ENCODE data around the gene PCNT.

PCNT gene

DNA sequence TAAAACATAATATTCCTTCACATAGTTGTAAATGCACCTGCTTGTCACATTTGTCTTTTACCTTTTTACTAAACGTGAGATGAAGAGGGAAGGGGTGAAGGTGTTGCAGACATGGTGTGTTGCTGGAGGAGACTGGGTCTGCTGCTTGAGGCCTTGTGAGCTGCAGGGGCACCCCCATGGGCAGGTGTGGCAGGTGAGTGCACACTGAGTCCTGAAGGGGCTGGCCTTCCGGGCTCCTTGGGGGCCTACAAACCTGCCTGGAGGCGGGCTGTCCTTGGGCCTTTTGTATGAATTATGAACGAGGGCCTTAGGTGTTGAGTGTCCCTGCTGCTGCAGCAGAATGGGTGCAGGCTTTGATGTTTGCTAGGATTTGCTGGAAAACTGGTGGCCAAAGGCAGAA, 3.8 kb downstream of the PCNT start:
- H3K27ac ChIP-seq (ENCODE audit: low read depth, low read length), result no peak overlapping the region
- peaks cover 5% of the 10 kb centered on the region; the same call in 1 of the 2 replicates for H3F3A ChIP-seq (ENCODE audit: insufficient read depth)
- H3K27me3 ChIP-seq (ENCODE audit: low read length), result no peaks in the 10 kb centered on the region
- H4K20me1 ChIP-seq (ENCODE audit: low read depth, low read length), result peaks cover 4% of the 10 kb centered on the region; the same call in 1 of the 2 replicates
- H3K4me2 ChIP-seq (ENCODE audit: low read depth, low read length, poor library complexity, severe bottlenecking), result no peak overlapping the region
- H3K9me3 ChIP-seq (ENCODE audit: insufficient read depth, low read length), result no peaks in the 10 kb centered on the region
- H2AFZ ChIP-seq (ENCODE audit: low read depth, low read length, severe bottlenecking), result no peak overlapping the region
- TF ChIP-seq, protein P1, sequence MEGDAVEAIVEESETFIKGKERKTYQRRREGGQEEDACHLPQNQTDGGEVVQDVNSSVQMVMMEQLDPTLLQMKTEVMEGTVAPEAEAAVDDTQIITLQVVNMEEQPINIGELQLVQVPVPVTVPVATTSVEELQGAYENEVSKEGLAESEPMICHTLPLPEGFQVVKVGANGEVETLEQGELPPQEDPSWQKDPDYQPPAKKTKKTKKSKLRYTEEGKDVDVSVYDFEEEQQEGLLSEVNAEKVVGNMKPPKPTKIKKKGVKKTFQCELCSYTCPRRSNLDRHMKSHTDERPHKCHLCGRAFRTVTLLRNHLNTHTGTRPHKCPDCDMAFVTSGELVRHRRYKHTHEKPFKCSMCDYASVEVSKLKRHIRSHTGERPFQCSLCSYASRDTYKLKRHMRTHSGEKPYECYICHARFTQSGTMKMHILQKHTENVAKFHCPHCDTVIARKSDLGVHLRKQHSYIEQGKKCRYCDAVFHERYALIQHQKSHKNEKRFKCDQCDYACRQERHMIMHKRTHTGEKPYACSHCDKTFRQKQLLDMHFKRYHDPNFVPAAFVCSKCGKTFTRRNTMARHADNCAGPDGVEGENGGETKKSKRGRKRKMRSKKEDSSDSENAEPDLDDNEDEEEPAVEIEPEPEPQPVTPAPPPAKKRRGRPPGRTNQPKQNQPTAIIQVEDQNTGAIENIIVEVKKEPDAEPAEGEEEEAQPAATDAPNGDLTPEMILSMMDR (IDR thresholded peaks at IDR 0.05; ENCODE audit: insufficient read depth, low read length, poor library complexity, severe bottlenecking), result no peak
- no peak for TF ChIP-seq EZH2phosphoT487 (conservative IDR thresholded peaks at IDR 0.05; ENCODE audit: low read length)
- H3K9ac ChIP-seq (ENCODE audit: low read length), result no peak overlapping the region
- H3K79me2 ChIP-seq (ENCODE audit: insufficient read depth, low read length), result peaks cover 87% of the 10 kb centered on the region
- H3K4me3 ChIP-seq (ENCODE audit: insufficient read depth, low read length, poor library complexity, severe bottlenecking), result no peak overlapping the region
- H3K36me3 ChIP-seq (ENCODE audit: low read length), result peaks cover 14% of the 10 kb centered on the region; the same call in 1 of the 2 replicates
- H3K9me2 ChIP-seq (replicated peaks; ENCODE audit: insufficient read depth, low read length), result no peaks in the 10 kb centered on the region

DNA sequence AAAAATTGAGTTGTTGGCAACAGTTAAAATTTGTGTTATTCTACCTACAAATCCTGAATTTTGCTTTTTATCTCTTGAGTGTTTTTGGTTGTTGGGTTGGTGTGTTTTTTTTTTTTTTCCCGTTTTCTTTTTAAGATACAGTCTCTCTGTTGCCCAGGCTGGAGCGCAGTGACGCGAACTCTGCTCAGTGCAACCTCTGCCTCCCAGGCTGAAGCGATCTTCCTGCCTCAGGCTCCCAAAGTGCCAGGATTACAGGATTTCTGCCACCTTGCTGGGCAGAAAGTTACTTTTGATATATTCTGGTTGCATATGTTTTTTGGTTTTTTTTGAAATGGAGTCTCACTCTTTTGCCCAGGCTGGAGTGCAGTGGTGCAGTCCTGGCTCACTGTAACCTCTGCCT, 4.2 kb downstream of the PCNT start:
- peaks cover 4% of the 10 kb centered on the region; the same call in 1 of the 2 replicates for H4K20me1 ChIP-seq (ENCODE audit: low read depth, low read length)
- H3K79me2 ChIP-seq (ENCODE audit: insufficient read depth, low read length), result peaks cover 84% of the 10 kb centered on the region
- H3K36me3 ChIP-seq (ENCODE audit: low read length), result peaks cover 14% of the 10 kb centered on the region; the same call in 1 of the 2 replicates

DNA sequence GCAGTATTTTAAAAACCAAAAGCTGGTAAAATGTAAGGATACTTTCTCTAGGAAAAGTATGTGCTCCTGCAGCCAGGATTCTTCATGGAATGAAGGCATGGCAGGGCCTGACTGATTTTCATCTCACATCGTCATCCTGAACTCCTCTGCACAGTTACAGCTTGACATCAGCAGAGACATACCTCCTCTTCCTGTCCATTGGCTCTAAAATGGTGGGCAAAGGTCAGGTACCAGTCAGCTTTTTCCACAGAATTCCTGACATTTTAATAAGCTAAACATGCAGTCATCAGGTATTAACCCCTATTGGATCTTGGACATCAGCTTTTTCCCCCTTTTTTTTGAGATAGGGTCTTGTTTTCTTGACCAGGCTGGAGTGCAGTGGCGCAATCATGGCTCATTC, 5.8 kb downstream of the PCNT start:
- H3F3A ChIP-seq (ENCODE audit: insufficient read depth), result 0 out of 2 replicates have a peak, but pooled peaks cover 4% of the 10 kb centered on the region
- H3K9ac ChIP-seq (ENCODE audit: low read length), result no peak overlapping the region
- H3K9me2 ChIP-seq (replicated peaks; ENCODE audit: insufficient read depth, low read length), result no peaks in the 10 kb centered on the region
- H3K27me3 ChIP-seq (ENCODE audit: low read length), result no peaks in the 10 kb centered on the region
- TF ChIP-seq, protein P1 (IDR thresholded peaks at IDR 0.05; ENCODE audit: insufficient read depth, low read length, poor library complexity, severe bottlenecking), result no peak
- TF ChIP-seq EZH2phosphoT487 (conservative IDR thresholded peaks at IDR 0.05; ENCODE audit: low read length), result no peak
- H4K20me1 ChIP-seq (ENCODE audit: low read depth, low read length), result peaks cover 4% of the 10 kb centered on the region; the same call in 1 of the 2 replicates
- H2AFZ ChIP-seq (ENCODE audit: low read depth, low read length, severe bottlenecking), result no peak overlapping the region
- H3K27ac ChIP-seq (ENCODE audit: low read depth, low read length), result no peak overlapping the region
- H3K9me3 ChIP-seq (ENCODE audit: insufficient read depth, low read length), result no peaks in the 10 kb centered on the region
- H3K36me3 ChIP-seq (ENCODE audit: low read length), result peaks cover 16% of the 10 kb centered on the region; the same call in 1 of the 2 replicates
- peaks cover 76% of the 10 kb centered on the region for H3K79me2 ChIP-seq (ENCODE audit: insufficient read depth, low read length)
- no peak overlapping the region for H3K4me2 ChIP-seq (ENCODE audit: low read depth, low read length, poor library complexity, severe bottlenecking)
- H3K4me3 ChIP-seq (ENCODE audit: insufficient read depth, low read length, poor library complexity, severe bottlenecking), result no peak overlapping the region

More for the DNA sequence above, 4.2 kb downstream of the PCNT start:
- H3K4me2 ChIP-seq (ENCODE audit: low read depth, low read length, poor library complexity, severe bottlenecking), result no peak overlapping the region
- H3K4me3 ChIP-seq (ENCODE audit: insufficient read depth, low read length, poor library complexity, severe bottlenecking), result no peak overlapping the region
- H2AFZ ChIP-seq (ENCODE audit: low read depth, low read length, severe bottlenecking), result no peak overlapping the region
- no peak for TF ChIP-seq EZH2phosphoT487 (conservative IDR thresholded peaks at IDR 0.05; ENCODE audit: low read length)
- TF ChIP-seq, protein P1 (IDR thresholded peaks at IDR 0.05; ENCODE audit: insufficient read depth, low read length, poor library complexity, severe bottlenecking), result no peak
- H3K9ac ChIP-seq (ENCODE audit: low read length), result no peak overlapping the region
- H3K27me3 ChIP-seq (ENCODE audit: low read length), result no peaks in the 10 kb centered on the region
- H3K9me3 ChIP-seq (ENCODE audit: insufficient read depth, low read length), result no peaks in the 10 kb centered on the region
- H3K27ac ChIP-seq (ENCODE audit: low read depth, low read length), result no peak overlapping the region
- H3F3A ChIP-seq (ENCODE audit: insufficient read depth), result 0 out of 2 replicates have a peak, but pooled peaks cover 4% of the 10 kb centered on the region
- H3K9me2 ChIP-seq (replicated peaks; ENCODE audit: insufficient read depth, low read length), result no peaks in the 10 kb centered on the region

All from SU-DHL-6 (cell line).